Measurements from ENCODE around the gene PSMB5. TPM values are rescaled to one million over a fixed set of nuclear protein-coding genes. Genes with fewer than 3 reads are reported as not detected.

Gene PSMB5
- total and polyA plus RNA-seq, 12 donors: 35.6 to 206 (median 122) TPM

GRCh38 chr14:22996768-22997654 lies 37.7 kb downstream of the PSMB5 start:
- TF ChIP-seq, protein P1, sequence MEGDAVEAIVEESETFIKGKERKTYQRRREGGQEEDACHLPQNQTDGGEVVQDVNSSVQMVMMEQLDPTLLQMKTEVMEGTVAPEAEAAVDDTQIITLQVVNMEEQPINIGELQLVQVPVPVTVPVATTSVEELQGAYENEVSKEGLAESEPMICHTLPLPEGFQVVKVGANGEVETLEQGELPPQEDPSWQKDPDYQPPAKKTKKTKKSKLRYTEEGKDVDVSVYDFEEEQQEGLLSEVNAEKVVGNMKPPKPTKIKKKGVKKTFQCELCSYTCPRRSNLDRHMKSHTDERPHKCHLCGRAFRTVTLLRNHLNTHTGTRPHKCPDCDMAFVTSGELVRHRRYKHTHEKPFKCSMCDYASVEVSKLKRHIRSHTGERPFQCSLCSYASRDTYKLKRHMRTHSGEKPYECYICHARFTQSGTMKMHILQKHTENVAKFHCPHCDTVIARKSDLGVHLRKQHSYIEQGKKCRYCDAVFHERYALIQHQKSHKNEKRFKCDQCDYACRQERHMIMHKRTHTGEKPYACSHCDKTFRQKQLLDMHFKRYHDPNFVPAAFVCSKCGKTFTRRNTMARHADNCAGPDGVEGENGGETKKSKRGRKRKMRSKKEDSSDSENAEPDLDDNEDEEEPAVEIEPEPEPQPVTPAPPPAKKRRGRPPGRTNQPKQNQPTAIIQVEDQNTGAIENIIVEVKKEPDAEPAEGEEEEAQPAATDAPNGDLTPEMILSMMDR (IDR thresholded peaks at IDR 0.05): no peak

DNA sequence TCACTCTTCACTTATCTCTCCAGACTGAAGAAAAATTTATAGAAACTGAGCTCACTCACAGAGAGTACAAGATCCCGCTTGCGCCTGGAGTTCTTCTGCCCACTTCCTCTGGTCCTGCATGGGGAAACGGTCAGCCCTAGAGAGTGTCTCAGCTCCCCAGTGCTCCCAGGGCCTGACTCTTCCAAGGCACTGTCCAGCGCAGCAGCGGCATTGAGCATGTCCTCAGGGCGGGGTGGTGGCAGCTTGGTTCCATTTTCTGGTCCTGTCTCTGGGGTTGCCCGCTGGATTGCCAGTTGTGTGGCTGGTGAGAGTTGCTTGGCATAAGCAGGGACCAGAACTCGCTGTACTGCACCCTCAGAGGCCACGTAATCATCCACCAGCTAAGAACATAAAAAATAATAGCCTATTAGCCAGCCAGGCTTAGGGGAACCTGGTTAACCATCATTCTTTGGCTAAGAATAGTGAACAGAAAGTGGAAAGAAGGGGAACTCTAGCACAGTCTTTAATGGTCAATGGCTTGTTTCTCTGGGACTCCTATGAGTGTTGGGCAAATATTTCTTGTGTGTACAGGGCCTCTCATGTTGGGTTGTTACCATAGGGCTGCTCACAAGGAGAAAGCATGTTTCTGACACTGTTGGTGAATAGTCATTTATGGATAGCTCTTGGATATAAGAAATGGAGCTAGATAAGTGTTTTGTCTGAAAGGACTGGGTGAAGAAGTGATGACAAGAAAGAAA lies 38.6 kb downstream of the PSMB5 start:
- Histone ChIP-seq H3K36me3 (peaks cover 0 to 22% (median 0%) of the 10 kb centered on the region in 9 donors), H3K27me3 (no peaks in the 10 kb centered on the region), H3K27ac (no peak overlapping the region), H3K9me3 (no peaks in the 10 kb centered on the region), H3K4me3 (no peak overlapping the region), H3K4me1 (peaks cover 3 to 25% (median 8%) of the 10 kb centered on the region in 9 donors)
- intact Hi-C loops (cut with DNase I): loop anchor here in 3 of 10 donors (1.0 to 5.0 kb wide), 4 partner anchors 19 to 63 kb away; no protein-coding TSS in a partner anchor
- WGBS, 2 donors: 92 to 95% methylated on average over 9 of the region's 9 CpGs
- TF ChIP-seq, protein P1 (IDR thresholded peaks at IDR 0.05): no peak
- ATAC-seq (no peak), DNase-seq (no peak)

More at GRCh38 chr14:22996768-22997654, 37.7 kb downstream of the PSMB5 start:
- 79 to 82% methylated on average over 11 of the region's 11 CpGs for WGBS, 2 donors
- H3K4me3 ChIP-seq: no peak overlapping the region
- H3K4me1 ChIP-seq: peaks cover 3 to 25% (median 8%) of the 10 kb centered on the region in 9 donors
- H3K27me3 ChIP-seq: no peaks in the 10 kb centered on the region
- H3K27ac ChIP-seq: no peak overlapping the region
- ATAC-seq (no peak), DNase-seq (no peak)
- H3K9me3 ChIP-seq: no peaks in the 10 kb centered on the region
- intact Hi-C loops (cut with DNase I): loop anchor here in 2 of 10 donors (1.0 to 5.0 kb wide), 2 partner anchors 20 to 55 kb away; no protein-coding TSS in a partner anchor
- H3K36me3 ChIP-seq: peaks cover 0 to 16% (median 0%) of the 10 kb centered on the region in 9 donors

DNA sequence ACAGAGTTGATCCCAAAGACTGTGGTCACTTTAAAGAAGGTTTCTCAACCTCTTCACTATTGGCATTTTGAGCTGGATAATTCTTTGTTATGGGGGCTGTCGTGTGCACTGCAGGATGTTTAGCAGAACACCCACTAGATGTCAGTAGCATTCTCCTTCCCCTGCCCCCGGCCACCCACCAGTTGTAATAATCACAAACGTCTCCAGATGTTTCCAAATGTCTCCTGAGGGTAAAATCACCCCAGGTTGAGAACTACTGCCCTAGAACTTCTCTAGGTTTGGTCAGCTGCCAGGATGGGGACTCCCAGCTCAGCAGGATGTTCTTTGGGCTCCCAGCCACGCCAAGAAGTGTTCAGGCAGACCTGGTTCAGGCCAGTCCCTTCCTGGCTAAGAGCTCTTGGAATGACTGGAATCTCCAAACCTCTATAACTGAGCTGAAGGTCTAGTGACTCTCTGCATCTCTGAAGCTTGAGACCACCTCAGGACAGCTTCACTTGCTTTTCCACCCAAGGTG lies 39.9 kb downstream of the PSMB5 start:
- no peak overlapping the region for H3K27ac ChIP-seq
- ATAC-seq: peak in 7 of 8 donors; percentile 55 to 75 (median 61)
- H3K4me3 ChIP-seq: no peak overlapping the region
- peak in 1 of 2 donors; percentile 38 for DNase-seq
- H3K27me3 ChIP-seq: no peaks in the 10 kb centered on the region
- H3K4me1 ChIP-seq: peaks cover 3 to 25% (median 8%) of the 10 kb centered on the region in 9 donors
- intact Hi-C loops (cut with DNase I): loop anchor here in 4 of 10 donors (1.0 to 5.0 kb wide), 4 partner anchors 57 to 64 kb away; no protein-coding TSS in a partner anchor
- no peaks in the 10 kb centered on the region for H3K9me3 ChIP-seq
- 3 to 10% methylated on average over 4 of the region's 4 CpGs for WGBS, 2 donors
- H3K36me3 ChIP-seq: peaks cover 0 to 30% (median under 1%) of the 10 kb centered on the region in 9 donors
- TF ChIP-seq, protein P1 (IDR thresholded peaks at IDR 0.05): peak in 8 of 9 donors; percentile 28 to 71 (median 62)

DNA sequence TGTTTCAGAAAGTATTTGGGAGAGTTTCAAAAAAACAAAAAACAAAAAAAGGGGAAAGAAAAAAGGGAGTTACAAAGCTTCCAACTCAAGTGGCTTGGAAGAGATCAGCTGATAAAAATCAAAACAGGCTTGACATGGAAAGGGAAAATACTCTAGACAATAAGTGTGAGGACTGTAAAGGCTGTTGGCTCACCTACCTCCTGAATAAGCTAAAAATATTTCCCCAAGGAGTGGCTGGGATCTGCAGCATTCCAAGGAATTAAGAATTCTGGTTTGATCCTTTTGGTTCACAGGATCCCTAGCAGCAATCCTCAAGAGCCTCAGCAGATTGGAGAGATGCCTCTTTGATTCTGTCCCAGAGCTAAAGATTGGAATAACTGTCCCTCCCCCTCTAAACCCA lies 41.2 kb downstream of the PSMB5 start:
- peaks cover 3 to 18% (median 8%) of the 10 kb centered on the region in 9 donors for H3K4me1 ChIP-seq
- DNase-seq (no peak), ATAC-seq (no peak)
- H3K36me3 ChIP-seq: peaks cover 0 to 33% (median 3%) of the 10 kb centered on the region in 9 donors
- no peaks in the 10 kb centered on the region for H3K27me3 ChIP-seq
- TF ChIP-seq, protein P1 (IDR thresholded peaks at IDR 0.05): no peak
- no peak overlapping the region for H3K27ac ChIP-seq
- H3K9me3 ChIP-seq: no peaks in the 10 kb centered on the region
- H3K4me3 ChIP-seq: no peak overlapping the region
- intact Hi-C loops (cut with DNase I): no loop called here

Data from heart right ventricle (tissue), 16 donors.